HCT116 (cell line): Measurements from ENCODE around the gene LRRIQ1.

ENCODE experiments used
- EZH2 ChIP-seq: fragments of 200-600 bp; sonication (generic); IDR thresholded peaks from 2 replicates; pipeline ENCODE4 v1.6.1; 2017; ENCODE audit warnings: antibody characterized with exemption, mixed run types
- EZH2phosphoT487 ChIP-seq: fragments of 200-600 bp; IDR thresholded peaks from 2 replicates; pipeline ENCODE4 v1.6.1; 2018; ENCODE audit warnings: antibody characterized with exemption, borderline replicate concordance
- FOSL1 ChIP-seq: IDR thresholded peaks from 2 replicates; pipeline ENCODE4 v1.6.1; 2012; ENCODE audit warnings: low read depth
- POLR2A ChIP-seq: IDR thresholded peaks from 2 replicates; pipeline ENCODE4 v1.7.0; 2011; ENCODE audit warnings: borderline replicate concordance; ENCODE audit not compliant: insufficient read depth, insufficient read length; ENCODE audit errors: extremely low read depth
- RAD21 ChIP-seq: IDR thresholded peaks from 2 replicates; pipeline ENCODE4 v1.6.1; 2012; ENCODE audit warnings: low read depth, mild to moderate bottlenecking
- SP1 ChIP-seq: IDR thresholded peaks from 2 replicates; pipeline ENCODE4 v1.6.1; 2012; ENCODE audit warnings: low read depth
- SRF ChIP-seq: IDR thresholded peaks from 2 replicates; pipeline ENCODE4 v1.6.1; 2012; ENCODE audit warnings: low read depth
- TCF7L2 ChIP-seq: IDR thresholded peaks from 2 replicates; pipeline ENCODE4 v1.7.0; 2011; ENCODE audit warnings: borderline replicate concordance, inconsistent platforms; ENCODE audit not compliant: insufficient read depth, insufficient read length; ENCODE audit errors: extremely low read depth
- YY1 ChIP-seq: IDR thresholded peaks from 2 replicates; pipeline ENCODE4 v1.6.1; 2011; ENCODE audit warnings: low read length, low read depth, moderate library complexity, mild to moderate bottlenecking; ENCODE audit not compliant: insufficient replicate concordance; ENCODE audit errors: extremely low read depth
- ZNF274 ChIP-seq: fragments of 200-500 bp; sonication (Bioruptor generic); IDR thresholded peaks from 2 replicates; pipeline ENCODE4 v1.6.1; 2014; ENCODE audit warnings: mild to moderate bottlenecking, low read depth, low read length, inconsistent platforms
- TF ChIP-seq, protein P1 (sequence below), 3 experiments: fragments of 200-600 bp in 1 of 3; sonication (generic) in 1 of 3; IDR thresholded peaks in 2 of 3; conservative IDR thresholded peaks in 1 of 3; 2 replicates each; pipeline ENCODE4 v1.5.1; 2012 to 2017; ENCODE audit warnings: low read depth in 2 of 3, low read length in 2 of 3, antibody characterized with exemption in 1 of 3, borderline replicate concordance in 1 of 3, control low read depth in 1 of 3, mild to moderate bottlenecking in 1 of 3, mixed read lengths in 1 of 3, mixed run types in 1 of 3, moderate library complexity in 1 of 3; ENCODE audit not compliant: insufficient read depth in 1 of 3
- TF ChIP-seq, protein P2 (sequence below): IDR thresholded peaks from 2 replicates; pipeline ENCODE4 v1.6.1; 2012
- TF ChIP-seq, protein P3 (sequence below): IDR thresholded peaks from 2 replicates; pipeline ENCODE4 v1.6.1; 2012; ENCODE audit warnings: low read depth

GRCh38 chr12:84998341-84998740 is 37.8 kb upstream of the LRRIQ1 start:
- TF ChIP-seq POLR2A: no peak
- TF ChIP-seq, protein P1, sequence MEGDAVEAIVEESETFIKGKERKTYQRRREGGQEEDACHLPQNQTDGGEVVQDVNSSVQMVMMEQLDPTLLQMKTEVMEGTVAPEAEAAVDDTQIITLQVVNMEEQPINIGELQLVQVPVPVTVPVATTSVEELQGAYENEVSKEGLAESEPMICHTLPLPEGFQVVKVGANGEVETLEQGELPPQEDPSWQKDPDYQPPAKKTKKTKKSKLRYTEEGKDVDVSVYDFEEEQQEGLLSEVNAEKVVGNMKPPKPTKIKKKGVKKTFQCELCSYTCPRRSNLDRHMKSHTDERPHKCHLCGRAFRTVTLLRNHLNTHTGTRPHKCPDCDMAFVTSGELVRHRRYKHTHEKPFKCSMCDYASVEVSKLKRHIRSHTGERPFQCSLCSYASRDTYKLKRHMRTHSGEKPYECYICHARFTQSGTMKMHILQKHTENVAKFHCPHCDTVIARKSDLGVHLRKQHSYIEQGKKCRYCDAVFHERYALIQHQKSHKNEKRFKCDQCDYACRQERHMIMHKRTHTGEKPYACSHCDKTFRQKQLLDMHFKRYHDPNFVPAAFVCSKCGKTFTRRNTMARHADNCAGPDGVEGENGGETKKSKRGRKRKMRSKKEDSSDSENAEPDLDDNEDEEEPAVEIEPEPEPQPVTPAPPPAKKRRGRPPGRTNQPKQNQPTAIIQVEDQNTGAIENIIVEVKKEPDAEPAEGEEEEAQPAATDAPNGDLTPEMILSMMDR (IDR thresholded peaks at IDR 0.05 in 2 of 3, conservative IDR thresholded peaks at IDR 0.05 in 1 of 3; ENCODE audit: borderline replicate concordance in 1 of 3, insufficient read depth in 1 of 3, low read depth in 2 of 3, low read length in 2 of 3): no peak
- TF ChIP-seq, protein P2, sequence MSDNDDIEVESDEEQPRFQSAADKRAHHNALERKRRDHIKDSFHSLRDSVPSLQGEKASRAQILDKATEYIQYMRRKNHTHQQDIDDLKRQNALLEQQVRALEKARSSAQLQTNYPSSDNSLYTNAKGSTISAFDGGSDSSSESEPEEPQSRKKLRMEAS: no peak
- no peak for TF ChIP-seq SP1
- no peak for TF ChIP-seq TCF7L2
- TF ChIP-seq FOSL1: no peak
- no peak for TF ChIP-seq EZH2phosphoT487
- TF ChIP-seq RAD21: no peak
- no peak for TF ChIP-seq EZH2
- TF ChIP-seq, protein P3, sequence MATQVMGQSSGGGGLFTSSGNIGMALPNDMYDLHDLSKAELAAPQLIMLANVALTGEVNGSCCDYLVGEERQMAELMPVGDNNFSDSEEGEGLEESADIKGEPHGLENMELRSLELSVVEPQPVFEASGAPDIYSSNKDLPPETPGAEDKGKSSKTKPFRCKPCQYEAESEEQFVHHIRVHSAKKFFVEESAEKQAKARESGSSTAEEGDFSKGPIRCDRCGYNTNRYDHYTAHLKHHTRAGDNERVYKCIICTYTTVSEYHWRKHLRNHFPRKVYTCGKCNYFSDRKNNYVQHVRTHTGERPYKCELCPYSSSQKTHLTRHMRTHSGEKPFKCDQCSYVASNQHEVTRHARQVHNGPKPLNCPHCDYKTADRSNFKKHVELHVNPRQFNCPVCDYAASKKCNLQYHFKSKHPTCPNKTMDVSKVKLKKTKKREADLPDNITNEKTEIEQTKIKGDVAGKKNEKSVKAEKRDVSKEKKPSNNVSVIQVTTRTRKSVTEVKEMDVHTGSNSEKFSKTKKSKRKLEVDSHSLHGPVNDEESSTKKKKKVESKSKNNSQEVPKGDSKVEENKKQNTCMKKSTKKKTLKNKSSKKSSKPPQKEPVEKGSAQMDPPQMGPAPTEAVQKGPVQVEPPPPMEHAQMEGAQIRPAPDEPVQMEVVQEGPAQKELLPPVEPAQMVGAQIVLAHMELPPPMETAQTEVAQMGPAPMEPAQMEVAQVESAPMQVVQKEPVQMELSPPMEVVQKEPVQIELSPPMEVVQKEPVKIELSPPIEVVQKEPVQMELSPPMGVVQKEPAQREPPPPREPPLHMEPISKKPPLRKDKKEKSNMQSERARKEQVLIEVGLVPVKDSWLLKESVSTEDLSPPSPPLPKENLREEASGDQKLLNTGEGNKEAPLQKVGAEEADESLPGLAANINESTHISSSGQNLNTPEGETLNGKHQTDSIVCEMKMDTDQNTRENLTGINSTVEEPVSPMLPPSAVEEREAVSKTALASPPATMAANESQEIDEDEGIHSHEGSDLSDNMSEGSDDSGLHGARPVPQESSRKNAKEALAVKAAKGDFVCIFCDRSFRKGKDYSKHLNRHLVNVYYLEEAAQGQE: no peak
- TF ChIP-seq ZNF274: no peak
- no peak for TF ChIP-seq YY1
- TF ChIP-seq SRF: no peak
